ENCODE results near the gene SYT10. TPM values are rescaled to one million over a fixed set of nuclear protein-coding genes. Genes with fewer than 3 reads are reported as not detected.

The SYT10 gene
- total RNA-seq, 1 experiment from 2014 or later: 0.70 TPM

GRCh38 chr12:33431648-33432047 is 8.0 kb downstream of the SYT10 start:
- TF ChIP-seq CTCF (conservative IDR thresholded peaks at IDR 0.05): no peak
- H3K4me1 ChIP-seq (ENCODE audit: insufficient read depth, low read length): no peaks in the 10 kb centered on the region
- no peak overlapping the region for H2BK5ac ChIP-seq (ENCODE audit: insufficient read length, low read length)
- H4K8ac ChIP-seq (replicated peaks; ENCODE audit: insufficient read length, low read depth, low read length): no peak overlapping the region
- no peaks in the 10 kb centered on the region for H3K9me3 ChIP-seq (ENCODE audit: control insufficient read depth, low read depth, low read length)
- H4K20me1 ChIP-seq (ENCODE audit: control insufficient read depth, insufficient read depth, insufficient read length): no peaks in the 10 kb centered on the region
- Mint-ChIP-seq H3K9me3 (no peaks in the 10 kb centered on the region), H3K27me3 (ENCODE audit: low read depth) (peaks cover 6% of the 10 kb centered on the region), H3K27ac (no peak overlapping the region), H3K4me3 (no peak overlapping the region), H3K4me1 (no peaks in the 10 kb centered on the region; a peak in 1 of 4 replicates), H3K36me3 (ENCODE audit: insufficient read depth in 1 of 3, low read depth in 3 of 3) (no peaks in the 10 kb centered on the region)
- no peak overlapping the region for H2BK120ac ChIP-seq (ENCODE audit: low read depth, low read length, poor library complexity, severe bottlenecking)
- H3K4ac ChIP-seq (ENCODE audit: low read depth, low read length): no peak overlapping the region
- no peak overlapping the region for H2AFZ ChIP-seq (ENCODE audit: low read length)
- no peak overlapping the region for H3T11ph ChIP-seq (ENCODE audit: low read length)
- H3K27ac ChIP-seq (ENCODE audit: insufficient read length, low read depth, low read length): no peak overlapping the region
- H2AK5ac ChIP-seq (ENCODE audit: insufficient read length, low read length): no peak overlapping the region
- no peak for DNase-seq
- no peaks in the 10 kb centered on the region for H3K79me1 ChIP-seq (ENCODE audit: insufficient read depth, low read depth, low read length, poor library complexity, severe bottlenecking)
- no peaks in the 10 kb centered on the region for H3K27me3 ChIP-seq (ENCODE audit: insufficient read depth, low read length)
- H4K5ac ChIP-seq (ENCODE audit: insufficient read length, low read depth, low read length): no peak overlapping the region
- H3K18ac ChIP-seq (ENCODE audit: insufficient read length, low read depth, low read length): no peak overlapping the region
- H3K23ac ChIP-seq (ENCODE audit: insufficient read length, low read depth, low read length): no peak overlapping the region
- no peak overlapping the region for H2BK20ac ChIP-seq (ENCODE audit: low read depth, low read length, poor library complexity, severe bottlenecking)
- WGBS (ENCODE audit: extremely low coverage, insufficient read length, low lambda C conversion rate): no CpG with 5 or more reads among the region's 1 CpG
- no peaks in the 10 kb centered on the region for H3K79me2 ChIP-seq (ENCODE audit: insufficient read depth, low read length)
- H3K56ac ChIP-seq (ENCODE audit: insufficient read length, low read depth, low read length): no peak overlapping the region
- no peak overlapping the region for H4K91ac ChIP-seq (ENCODE audit: insufficient read length, low read depth, low read length)
- H2BK15ac ChIP-seq (ENCODE audit: low read depth, low read length): no peak overlapping the region
- H2BK12ac ChIP-seq (ENCODE audit: insufficient read length, low read depth, low read length): no peak overlapping the region
- no peak overlapping the region for H3K9ac ChIP-seq (ENCODE audit: extremely low read depth, insufficient read length, low read length)
- no peaks in the 10 kb centered on the region for H3K23me2 ChIP-seq (ENCODE audit: insufficient read length, low read depth, low read length, poor library complexity, severe bottlenecking)
- no peak overlapping the region for H3K4me2 ChIP-seq (ENCODE audit: insufficient read depth, insufficient read length, low read length)
- H3K14ac ChIP-seq (ENCODE audit: insufficient read depth, low read length): no peak overlapping the region
